ENCODE data around the gene MEGF11. TPM values are rescaled to one million over a fixed set of nuclear protein-coding genes. Genes with fewer than 3 reads are reported as not detected.

Gene MEGF11
- total and polyA plus RNA-seq, 4 donors = 0.16 to 1.5 (median 0.50) TPM

- Histone ChIP-seq H3K9me3 (ENCODE audit: control insufficient read depth in 4 of 4, insufficient read depth in 3 of 4, low read length in 3 of 4) (no peaks in the 10 kb centered on the region), H3K27me3 (ENCODE audit: control insufficient read depth in 3 of 3, insufficient read depth in 3 of 3, low read length in 2 of 3) (no peaks in the 10 kb centered on the region), H3K27ac (ENCODE audit: low read depth in 1 of 2, low read length in 1 of 2) (no peak overlapping the region), H3K4me1 (ENCODE audit: control insufficient read depth in 5 of 5, insufficient read depth in 5 of 5, low read length in 5 of 5) (peaks cover 0 to 16% (median 0%) of the 10 kb centered on the region in 5 donors), H3K9ac (ENCODE audit: insufficient read depth in 1 of 2, low read length in 2 of 2) (no peak overlapping the region), H3K36me3 (ENCODE audit: control insufficient read depth in 4 of 4, insufficient read depth in 4 of 4, low read length in 4 of 4) (no peaks in the 10 kb centered on the region), H3K4me3 (no peak overlapping the region)
- TF ChIP-seq CTCF (IDR thresholded peaks at IDR 0.05; ENCODE audit: control extremely low read depth, extremely low read depth) = no peak
- no peak for ATAC-seq (ENCODE audit: insufficient read depth, low FRiP score)
- DNase-seq = no peak
- 78 to 93% methylated on average over 2 of the region's 2 CpGs for WGBS, 2 donors
These were observed 116.6 kb downstream of the MEGF11 start for GRCh38 chr15:66136948-66137347.

- H3K27ac ChIP-seq (ENCODE audit: low read depth in 1 of 2, low read length in 1 of 2) = no peak overlapping the region
- no peak for TF ChIP-seq CTCF (IDR thresholded peaks at IDR 0.05; ENCODE audit: control extremely low read depth, extremely low read depth)
- H3K36me3 ChIP-seq (ENCODE audit: control insufficient read depth in 4 of 4, insufficient read depth in 4 of 4, low read length in 4 of 4) = no peaks in the 10 kb centered on the region
- no peak overlapping the region for H3K9ac ChIP-seq (ENCODE audit: insufficient read depth in 1 of 2, low read length in 2 of 2)
- H3K9me3 ChIP-seq (ENCODE audit: control insufficient read depth in 4 of 4, insufficient read depth in 3 of 4, low read length in 3 of 4) = no peaks in the 10 kb centered on the region
- H3K4me3 ChIP-seq = no peak overlapping the region
- 96 to 100% methylated on average over 1 of the region's 1 CpG for WGBS, 2 donors
- no peak for DNase-seq
- H3K27me3 ChIP-seq (ENCODE audit: control insufficient read depth in 3 of 3, insufficient read depth in 3 of 3, low read length in 2 of 3) = no peaks in the 10 kb centered on the region
- H3K4me1 ChIP-seq (ENCODE audit: control insufficient read depth in 5 of 5, insufficient read depth in 5 of 5, low read length in 5 of 5) = peaks cover 0 to 16% (median 0%) of the 10 kb centered on the region in 5 donors
- ATAC-seq (ENCODE audit: insufficient read depth, low FRiP score) = no peak
These were observed 117.9 kb downstream of the MEGF11 start for GRCh38 chr15:66135664-66136063.

GRCh38 chr15:66134284-66134683 lies 119.3 kb downstream of the MEGF11 start:
- Histone ChIP-seq H3K36me3 (ENCODE audit: control insufficient read depth in 4 of 4, insufficient read depth in 4 of 4, low read length in 4 of 4) (no peaks in the 10 kb centered on the region), H3K4me3 (no peak overlapping the region), H3K9ac (ENCODE audit: insufficient read depth in 1 of 2, low read length in 2 of 2) (no peak overlapping the region), H3K27me3 (ENCODE audit: control insufficient read depth in 3 of 3, insufficient read depth in 3 of 3, low read length in 2 of 3) (no peaks in the 10 kb centered on the region), H3K9me3 (ENCODE audit: control insufficient read depth in 4 of 4, insufficient read depth in 3 of 4, low read length in 3 of 4) (no peaks in the 10 kb centered on the region), H3K27ac (ENCODE audit: low read depth in 1 of 2, low read length in 1 of 2) (no peak overlapping the region), H3K4me1 (ENCODE audit: control insufficient read depth in 5 of 5, insufficient read depth in 5 of 5, low read length in 5 of 5) (peaks cover 0 to 22% (median 3%) of the 10 kb centered on the region in 5 donors)
- ATAC-seq (ENCODE audit: insufficient read depth, low FRiP score) (no peak), DNase-seq (no peak)
- no peak for TF ChIP-seq CTCF (IDR thresholded peaks at IDR 0.05; ENCODE audit: control extremely low read depth, extremely low read depth)
- WGBS, 2 donors = 92 to 96% methylated on average over 3 of the region's 3 CpGs

- WGBS, 2 donors = 85 to 87% methylated on average over 10 of the region's 10 CpGs
- H3K36me3 ChIP-seq (ENCODE audit: control insufficient read depth in 4 of 4, insufficient read depth in 4 of 4, low read length in 4 of 4) = no peaks in the 10 kb centered on the region
- H3K27me3 ChIP-seq (ENCODE audit: control insufficient read depth in 3 of 3, insufficient read depth in 3 of 3, low read length in 2 of 3) = no peaks in the 10 kb centered on the region
- H3K4me1 ChIP-seq (ENCODE audit: control insufficient read depth in 5 of 5, insufficient read depth in 5 of 5, low read length in 5 of 5) = peaks cover 0 to 19% (median 0%) of the 10 kb centered on the region in 5 donors
- ATAC-seq (ENCODE audit: insufficient read depth, low FRiP score) (no peak), DNase-seq (no peak)
- H3K4me3 ChIP-seq = no peak overlapping the region
- no peak overlapping the region for H3K9ac ChIP-seq (ENCODE audit: insufficient read depth in 1 of 2, low read length in 2 of 2)
- no peaks in the 10 kb centered on the region for H3K9me3 ChIP-seq (ENCODE audit: control insufficient read depth in 4 of 4, insufficient read depth in 3 of 4, low read length in 3 of 4)
- H3K27ac ChIP-seq (ENCODE audit: low read depth in 1 of 2, low read length in 1 of 2) = no peak overlapping the region
- TF ChIP-seq CTCF (IDR thresholded peaks at IDR 0.05; ENCODE audit: control extremely low read depth, extremely low read depth) = no peak
These were observed 120.2 kb downstream of the MEGF11 start for GRCh38 chr15:66133247-66133885.
